Measurements from ENCODE around the gene BMF. TPM values are rescaled to one million over a fixed set of nuclear protein-coding genes. Genes with fewer than 3 reads are reported as not detected.
"Not testable (repeated sequence)": the region's sequence is repeated elsewhere in the genome, so short reads cannot be mapped to it uniquely, and the experiment has no call there.

BMF gene
- total RNA-seq, 4 donors from 2014 or later = 4.6 to 8.3 (median 6.3) TPM

GRCh38 chr15:40137303-40138200, 28.9 kb upstream of the BMF start:
- DNase-seq (ENCODE audit: extremely low spot score) = no peak
- no peaks in the 10 kb centered on the region for H3K9me3 ChIP-seq
- no peaks in the 10 kb centered on the region for H3K4me1 ChIP-seq
- no peak overlapping the region for H3K27ac ChIP-seq (replicated peaks in 1 of 4)
- 87% methylated on average over 11 of the region's 11 CpGs for WGBS
- H3K27me3 ChIP-seq = peaks cover 0 to 1% (median 0%) of the 10 kb centered on the region in 4 donors
- no peaks in the 10 kb centered on the region for H3K36me3 ChIP-seq
- no peak overlapping the region for H3K4me3 ChIP-seq
- intact Hi-C loops (cut with DNase I) = no loop called here
- TF ChIP-seq POLR2AphosphoS5 (IDR thresholded peaks at IDR 0.05) = no peak
- no peak for TF ChIP-seq POLR2A (IDR thresholded peaks at IDR 0.05; ENCODE audit: low read depth)
- no peak for TF ChIP-seq CTCF (IDR thresholded peaks at IDR 0.05)

- WGBS = 87% methylated on average over 4 of the region's 6 CpGs
- intact Hi-C loops (cut with DNase I) = no loop called here
- TF ChIP-seq CTCF (IDR thresholded peaks at IDR 0.05) = no peak
- no peak for TF ChIP-seq POLR2A (IDR thresholded peaks at IDR 0.05; ENCODE audit: low read depth)
- no peak for TF ChIP-seq POLR2AphosphoS5 (IDR thresholded peaks at IDR 0.05)
- TF ChIP-seq EP300 (IDR thresholded peaks at IDR 0.05) = no peak
- H3K4me3 ChIP-seq = no peak overlapping the region
- no peak overlapping the region for H3K27ac ChIP-seq (replicated peaks in 1 of 4)
- H3K36me3 ChIP-seq = no peaks in the 10 kb centered on the region
- DNase-seq (ENCODE audit: extremely low spot score) = no peak
- H3K4me1 ChIP-seq = no peaks in the 10 kb centered on the region
- no peaks in the 10 kb centered on the region for H3K9me3 ChIP-seq
- peaks cover 0 to 8% (median 0%) of the 10 kb centered on the region in 4 donors for H3K27me3 ChIP-seq
Measured at GRCh38 chr15:40136470-40137302, 28.0 kb upstream of the BMF start.

- peaks cover 0 to 15% (median 0%) of the 10 kb centered on the region in 4 donors for H3K27me3 ChIP-seq
- H3K9me3 ChIP-seq; H3K36me3 ChIP-seq; H3K4me3 ChIP-seq; intact Hi-C loops (cut with DNase I); H3K27ac ChIP-seq (replicated peaks in 1 of 4); H3K4me1 ChIP-seq; DNase-seq (ENCODE audit: extremely low spot score): not testable (repeated sequence)
- WGBS = 80% methylated on average over 1 of the region's 1 CpG
Measured at GRCh38 chr15:40135846-40136450, 27.3 kb upstream of the BMF start.

- H3K27me3 ChIP-seq = peaks cover 0 to 17% (median 0%) of the 10 kb centered on the region in 4 donors
- WGBS = 73% methylated on average over 9 of the region's 9 CpGs
- no peak overlapping the region for H3K4me3 ChIP-seq
- H3K4me1 ChIP-seq = no peaks in the 10 kb centered on the region
- H3K36me3 ChIP-seq = no peaks in the 10 kb centered on the region
- intact Hi-C loops (cut with DNase I) = no loop called here
- H3K27ac ChIP-seq (replicated peaks in 1 of 4) = no peak overlapping the region
- TF ChIP-seq POLR2AphosphoS5 (IDR thresholded peaks at IDR 0.05) (no peak), CTCF (IDR thresholded peaks at IDR 0.05) (no peak)
- DNase-seq (ENCODE audit: extremely low spot score) = no peak
- no peaks in the 10 kb centered on the region for H3K9me3 ChIP-seq
Measured at GRCh38 chr15:40134885-40135284, 26.2 kb upstream of the BMF start.

GRCh38 chr15:40133544-40133943, 24.9 kb upstream of the BMF start:
- no peak for TF ChIP-seq CTCF (IDR thresholded peaks at IDR 0.05)
- TF ChIP-seq POLR2A (IDR thresholded peaks at IDR 0.05; ENCODE audit: low read depth) = no peak
- intact Hi-C loops (cut with DNase I) = no loop called here
- H3K36me3 ChIP-seq = no peaks in the 10 kb centered on the region
- DNase-seq (ENCODE audit: extremely low spot score) = no peak
- H3K4me1 ChIP-seq = no peaks in the 10 kb centered on the region
- H3K9me3 ChIP-seq = no peaks in the 10 kb centered on the region
- H3K27ac ChIP-seq (replicated peaks in 1 of 4) = no peak overlapping the region
- H3K27me3 ChIP-seq = peaks cover 0 to 23% (median 0%) of the 10 kb centered on the region in 4 donors
- 93% methylated on average over 13 of the region's 13 CpGs for WGBS
- H3K4me3 ChIP-seq = no peak overlapping the region
